ENCODE measurements around the gene DYSF.

The DYSF gene

GRCh38 chr2:71531522-71532047, 78.2 kb downstream of the DYSF start:
- DNase-seq, result no peak

- no peak for DNase-seq
Observed at GRCh38 chr2:71532327-71532726, 79.0 kb downstream of the DYSF start.

- no peak for DNase-seq
Observed at GRCh38 chr2:71534201-71534600, 80.8 kb downstream of the DYSF start.

DNA sequence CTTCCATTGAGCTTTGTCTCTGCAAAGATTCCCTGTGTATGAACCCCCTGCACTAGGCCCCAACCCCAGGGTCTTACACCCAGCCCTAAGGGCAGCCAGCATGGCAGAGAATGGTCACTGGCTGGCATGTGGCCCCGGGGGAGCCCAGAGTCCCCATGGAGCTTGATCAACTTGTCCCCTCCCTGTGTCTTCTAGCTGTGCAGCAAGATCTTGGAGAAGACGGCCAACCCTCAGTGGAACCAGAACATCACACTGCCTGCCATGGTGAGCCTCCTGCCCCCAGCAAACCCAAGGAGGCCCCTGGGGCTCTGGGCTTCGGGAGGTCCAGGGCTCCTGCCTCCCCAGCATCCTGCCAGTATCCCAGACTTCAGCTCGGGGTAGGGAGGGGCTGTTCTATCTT, 81.5 kb downstream of the DYSF start:
- DNase-seq, result no peak

DNA sequence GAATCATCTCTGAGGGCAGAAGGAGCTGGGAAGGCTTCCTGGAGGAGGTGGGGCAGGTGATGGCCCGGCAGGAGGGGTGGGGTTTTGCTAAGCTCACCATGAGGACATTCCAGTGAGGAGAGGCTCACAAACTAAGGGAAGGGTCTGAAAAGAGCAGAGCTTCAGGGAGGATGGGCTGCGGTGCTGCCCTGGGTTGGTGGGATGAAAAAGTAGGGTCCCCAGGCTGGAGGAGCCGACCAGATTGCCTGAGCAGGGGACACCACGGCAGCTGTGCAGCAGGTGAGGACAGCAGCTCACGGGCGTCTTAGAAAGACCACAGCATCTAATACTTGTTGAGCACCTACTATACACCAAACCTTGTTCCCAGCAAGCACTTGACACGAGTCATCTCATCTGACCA, 82.2 kb downstream of the DYSF start:
- DNase-seq, result no peak

DNA sequence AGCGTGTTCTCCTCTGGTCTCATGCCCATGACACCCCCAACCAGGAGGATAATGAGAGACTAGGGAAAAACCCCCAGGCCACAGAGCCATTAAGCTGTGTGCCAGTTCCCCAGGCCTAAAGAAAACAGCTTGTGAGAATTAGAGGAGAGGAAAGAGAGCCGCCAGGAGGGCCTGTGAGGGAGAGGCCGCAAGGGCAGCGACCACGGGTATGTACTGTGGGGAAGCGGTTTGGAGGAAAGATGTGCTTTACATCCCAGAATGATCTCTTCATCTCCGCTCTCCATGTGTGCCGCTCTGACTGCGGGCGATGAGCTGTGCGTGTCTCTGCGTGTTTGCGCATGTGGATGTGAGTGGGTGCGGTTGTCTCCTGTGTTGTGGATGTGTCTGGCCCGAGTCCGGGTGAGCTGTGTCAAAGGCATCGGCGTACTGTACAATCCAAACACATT, 82.9 kb downstream of the DYSF start:
- DNase-seq, result no peak

- DNase-seq, result no peak
Observed at GRCh38 chr2:71538241-71538640, 84.9 kb downstream of the DYSF start.

GRCh38 chr2:71538656-71539265, 85.4 kb downstream of the DYSF start:
- DNase-seq, result no peak

DNA sequence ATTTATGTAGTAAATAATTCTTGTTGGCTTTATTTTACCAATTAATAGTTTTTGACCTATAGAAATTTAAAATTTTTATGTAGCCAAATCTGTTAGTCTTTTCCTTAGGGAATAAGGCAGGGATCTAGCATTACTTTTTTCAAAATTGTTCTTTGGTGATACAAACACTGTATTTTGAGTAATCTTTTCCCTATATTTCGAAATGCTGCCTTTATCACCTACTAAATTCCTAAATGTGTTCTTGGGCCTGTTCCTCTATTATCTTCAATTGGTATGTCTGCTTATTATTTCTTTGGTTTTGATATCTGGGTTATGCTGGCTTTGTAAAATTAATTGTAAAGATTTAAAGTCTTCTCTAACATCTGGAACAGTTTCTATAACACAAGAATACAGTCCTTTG, 87.5 kb downstream of the DYSF start:
- DNase-seq, result no peak

DNA sequence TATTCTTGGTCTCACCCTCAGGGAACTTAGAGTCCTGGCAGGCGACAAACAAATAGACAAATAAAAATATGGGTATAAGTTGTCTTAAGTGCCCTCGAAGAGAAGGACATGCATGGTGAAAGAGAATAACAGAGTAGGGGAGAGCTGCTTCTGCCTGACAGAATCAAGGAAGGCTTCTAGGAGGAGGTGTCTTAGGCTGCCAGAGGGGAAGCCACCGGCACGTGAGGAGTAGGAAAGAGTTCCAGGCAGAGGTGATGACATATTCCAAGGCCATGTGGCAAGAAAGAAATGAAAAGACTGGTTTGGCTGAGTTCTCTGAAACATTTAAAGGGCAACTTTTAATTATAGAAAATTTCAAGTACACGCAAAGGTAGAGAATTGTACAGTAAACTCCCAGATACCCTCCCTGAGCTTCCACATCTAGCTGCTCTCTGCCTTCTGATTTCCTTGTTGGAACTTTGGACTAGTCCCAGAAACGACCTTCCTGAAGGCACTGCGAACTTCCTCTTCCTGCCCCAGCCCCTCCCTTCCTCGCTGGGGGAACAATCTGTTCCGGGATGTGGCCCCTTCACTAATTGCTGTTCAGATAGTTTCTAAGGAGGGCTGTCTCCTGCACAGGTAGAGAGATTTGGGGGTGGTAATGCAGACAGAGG, 91.7 kb downstream of the DYSF start:
- no peak for DNase-seq

- peak; percentile 54 for DNase-seq
Observed at GRCh38 chr2:71545572-71546274, 92.4 kb downstream of the DYSF start.

GRCh38 chr2:71546275-71546638, 92.9 kb downstream of the DYSF start:
- DNase-seq, result no peak

DNA sequence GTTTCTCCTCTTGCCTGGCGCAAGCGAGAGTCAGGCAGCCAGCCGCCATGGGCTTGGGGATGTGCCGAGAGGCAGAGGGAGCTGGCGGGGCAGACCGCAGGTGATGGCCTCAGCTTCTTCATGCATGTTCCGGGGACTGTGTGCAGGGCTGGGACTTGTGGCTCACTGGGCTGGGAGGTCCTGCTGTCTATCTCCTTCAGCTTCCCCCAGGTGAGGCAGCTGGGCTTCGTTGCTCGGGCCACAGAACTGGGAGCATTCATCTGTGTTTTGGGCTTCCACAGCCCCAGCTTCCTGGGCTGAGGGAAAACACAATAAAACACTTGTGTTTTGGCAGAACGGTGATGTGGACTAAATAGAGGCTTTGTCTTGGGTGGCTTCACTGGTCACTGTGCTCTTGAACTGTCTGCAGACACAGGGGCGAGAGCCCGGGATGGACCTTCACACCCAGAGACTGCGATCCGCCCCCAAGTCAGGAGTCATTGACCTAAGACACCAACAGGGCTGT, 93.5 kb downstream of the DYSF start:
- no peak for DNase-seq

DNA sequence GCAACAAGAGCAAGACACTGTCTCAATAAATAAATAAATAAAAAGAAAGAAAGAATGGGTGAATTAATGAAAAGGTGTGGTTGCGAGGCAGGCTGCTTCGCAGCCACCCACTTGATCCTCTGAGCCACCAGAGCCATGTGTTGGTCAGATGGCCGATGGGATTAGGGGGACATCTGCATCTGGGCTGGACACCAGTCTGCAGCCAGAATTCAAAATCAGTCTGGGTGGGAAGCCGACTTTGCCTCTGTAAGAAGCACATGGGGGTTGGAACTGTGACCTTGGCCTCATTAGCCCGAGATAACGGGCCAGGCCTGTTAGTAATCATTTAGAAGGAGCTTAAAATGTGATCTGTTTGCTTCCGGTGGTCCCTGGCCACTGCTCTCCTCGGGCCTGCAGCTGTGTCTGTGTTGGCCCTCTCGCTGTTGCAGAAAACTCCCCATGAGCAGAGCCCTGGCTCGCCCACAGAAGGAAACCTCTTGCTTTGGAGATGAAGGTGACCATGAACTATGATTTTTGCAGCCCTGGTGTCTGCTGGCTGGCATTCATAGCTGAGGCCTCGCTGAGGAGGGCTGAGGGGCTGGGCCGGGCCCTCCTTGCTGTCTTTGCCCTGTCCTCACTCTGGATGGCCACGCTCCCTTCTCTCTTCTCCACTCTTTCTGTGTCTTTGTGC, 94.4 kb downstream of the DYSF start:
- DNase-seq, result no peak

- peak; percentile 2 for DNase-seq
Observed at GRCh38 chr2:71548646-71549425, 95.5 kb downstream of the DYSF start.

GRCh38 chr2:71550801-71551630, 97.7 kb downstream of the DYSF start:
- no peak for DNase-seq

GRCh38 chr2:71551631-71551915, 98.2 kb downstream of the DYSF start:
- no peak for DNase-seq

DNA sequence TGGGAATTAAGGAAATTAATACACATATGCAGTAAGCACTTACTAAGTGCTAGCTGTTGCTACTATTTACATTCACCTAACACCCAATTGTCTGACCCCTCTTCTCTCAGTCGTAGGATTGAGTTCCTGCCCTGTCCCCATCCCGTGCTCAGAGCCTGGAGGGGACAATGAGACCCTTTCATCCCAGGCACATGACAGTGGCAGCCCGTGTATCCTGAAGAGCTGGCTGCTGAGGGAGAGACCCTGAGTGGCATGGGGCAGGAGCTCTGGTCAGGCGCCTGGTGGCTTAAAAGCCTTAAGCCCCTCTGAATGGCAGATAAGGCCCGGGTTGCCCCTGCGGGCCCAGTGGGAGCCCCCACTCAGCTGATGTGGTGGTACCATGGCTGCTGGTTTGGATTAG, 99.0 kb downstream of the DYSF start:
- no peak for DNase-seq

- no peak for DNase-seq
Observed at GRCh38 chr2:71552861-71553301, 99.5 kb downstream of the DYSF start.

DNA sequence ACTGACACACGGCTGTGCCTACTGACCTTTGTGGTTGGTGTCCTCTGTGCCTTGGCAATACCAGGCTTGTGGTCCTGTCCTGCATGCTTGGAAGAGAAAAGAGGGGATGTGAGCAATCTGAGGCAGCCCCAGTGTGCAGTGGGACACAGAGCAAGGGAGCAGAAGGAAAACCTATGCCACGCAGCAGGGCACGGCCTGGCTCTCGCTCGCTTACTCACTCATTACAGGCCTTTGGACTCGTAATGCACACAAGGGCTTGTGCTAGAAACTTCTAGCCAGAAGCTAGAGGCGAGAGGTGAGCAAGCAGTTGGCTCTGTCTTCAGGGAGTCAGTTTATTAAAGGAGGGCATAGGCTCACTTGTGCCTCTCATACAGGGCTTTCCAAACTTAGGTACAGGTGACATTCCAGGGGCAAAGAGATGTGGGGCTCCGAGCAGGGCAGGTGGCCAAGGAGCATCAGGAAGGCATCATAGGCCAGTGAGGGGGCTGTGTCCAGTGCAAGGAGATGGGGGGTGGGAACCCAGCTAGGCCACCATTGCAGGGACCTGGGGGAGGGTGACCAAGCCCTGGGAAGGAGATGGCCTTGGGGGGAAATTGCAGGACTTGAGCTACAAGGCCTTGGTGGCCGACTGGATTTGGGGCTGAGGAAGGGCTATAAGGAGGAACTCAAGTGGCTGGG, 100.8 kb downstream of the DYSF start:
- no peak for DNase-seq

- no peak for DNase-seq
Observed at GRCh38 chr2:71554706-71555056, 101.3 kb downstream of the DYSF start.

Measured in NCI-H526 treated with DMSO at 0.1 percent for 48 hours (cell line).